Esophagus muscularis mucosa (tissue), 4 donors: ENCODE measurements around the gene CARMIL1. TPM values are rescaled to one million over a fixed set of nuclear protein-coding genes. Genes with fewer than 3 reads are reported as not detected.

ENCODE experiments used
- DNase-seq: peaks from one replicate; pipeline ENCODE4 v3.0.0-alpha.2; 2017; ENCODE audit errors: extremely low spot score
- H3K27ac ChIP-seq, 4 donors: fragments of 200-600 bp; sonication (generic); replicated peaks in 1 of 4; 1 replicate in 3 of 4; 2 replicates in 1 of 4; pipeline ENCODE4 v1.5.1; 2016 to 2019; ENCODE audit warnings: mild to moderate bottlenecking in 1 of 4
- H3K27me3 ChIP-seq, 4 donors: fragments of 200-600 bp; sonication (generic); one replicate each; pipeline versions ENCODE4 v1.5.1 to v1.6.0; 2016 to 2019
- H3K36me3 ChIP-seq, 4 donors: fragments of 200-600 bp; sonication (generic); one replicate each; pipeline ENCODE4 v1.5.1; 2016 to 2019
- H3K4me1 ChIP-seq, 4 donors: fragments of 200-600 bp; sonication (generic); one replicate each; pipeline ENCODE4 v1.5.1; 2016 to 2019
- H3K4me3 ChIP-seq, 4 donors: fragments of 200-600 bp; sonication (generic); 1 replicate in 2 of 4; 2 replicates in 2 of 4; pipeline ENCODE4 v1.5.1; 2016 to 2019; ENCODE audit warnings: mild to moderate bottlenecking in 4 of 4, moderate library complexity in 1 of 4
- H3K9me3 ChIP-seq, 4 donors: fragments of 200-600 bp; sonication (generic); 1 replicate in 3 of 4; 2 replicates in 1 of 4; pipeline ENCODE4 v1.5.1; 2016 to 2019
- EP300 ChIP-seq: sonication (generic); formaldehyde crosslinking; IDR thresholded peaks from one replicate; pipeline ENCODE4 v1.6.1; 2017; ENCODE audit warnings: antibody characterized with exemption
- POLR2A ChIP-seq: fragments of 450-650 bp; IDR thresholded peaks from one replicate; pipeline ENCODE4 v1.6.1; 2017; ENCODE audit warnings: antibody characterized with exemption, moderate library complexity, mild to moderate bottlenecking, low read depth
- POLR2AphosphoS5 ChIP-seq, 2 donors: sonication (generic); formaldehyde crosslinking; IDR thresholded peaks; one replicate each; pipeline ENCODE4 v1.6.1; 2017; ENCODE audit warnings: antibody characterized with exemption in 2 of 2
- WGBS: methylation state at CpG from one replicate; pipeline ENCODE4 v1.1.5; 2018; 5-methylcytosine and 5-hydroxymethylcytosine counted together
- intact Hi-C: fragments of 100-400 bp; cut with DNase I; formaldehyde crosslinking; loops from one replicate; pipeline ENCODE4 v1.15.1; 2023
- total RNA-seq, 4 donors: library from RNA; depleted of rRNA; stranded (reverse); fragments of >200 nt; gene quantifications; one replicate each; pipeline versions ENCODE4 v1.1.0 to v1.2.1, GENCODE V29; 2016
- TF ChIP-seq, protein P1 (sequence below), 3 experiments: fragments of 200-600 bp in 2 of 3; fragments of 450-650 bp in 1 of 3; sonication (generic) in 2 of 3; IDR thresholded peaks; one replicate each; pipeline ENCODE4 v1.5.1; 2017 to 2019; ENCODE audit warnings: antibody characterized with exemption in 3 of 3, mild to moderate bottlenecking in 2 of 3, moderate library complexity in 1 of 3

The CARMIL1 gene
- total RNA-seq, 4 donors from 2014 or later, result 10.0 to 12.1 (median 11.1) TPM

DNA sequence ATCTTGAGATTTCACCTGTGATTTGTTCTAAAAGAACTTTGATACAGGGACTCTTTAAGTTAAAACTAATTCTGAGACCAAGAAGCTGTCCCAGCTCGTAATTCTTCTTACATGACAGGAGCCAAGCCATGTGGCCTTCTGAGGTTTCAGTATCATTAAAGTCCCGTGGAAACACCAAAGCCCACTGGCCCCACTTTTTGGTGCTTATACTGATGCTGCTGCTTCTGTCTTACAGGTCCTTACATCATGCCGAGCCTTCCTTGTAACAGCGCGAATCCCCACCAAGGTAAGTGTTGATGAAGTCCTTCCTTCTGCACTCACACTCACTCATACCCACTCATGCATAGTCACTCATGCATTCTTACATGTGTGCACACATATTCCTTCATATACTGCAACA, 140.7 kb downstream of the CARMIL1 start:
- no peaks in the 10 kb centered on the region for H3K9me3 ChIP-seq
- no peak for DNase-seq
- TF ChIP-seq POLR2A (no peak), POLR2AphosphoS5 (IDR thresholded peaks at IDR 0.05) (no peak), EP300 (no peak)
- TF ChIP-seq, protein P1, sequence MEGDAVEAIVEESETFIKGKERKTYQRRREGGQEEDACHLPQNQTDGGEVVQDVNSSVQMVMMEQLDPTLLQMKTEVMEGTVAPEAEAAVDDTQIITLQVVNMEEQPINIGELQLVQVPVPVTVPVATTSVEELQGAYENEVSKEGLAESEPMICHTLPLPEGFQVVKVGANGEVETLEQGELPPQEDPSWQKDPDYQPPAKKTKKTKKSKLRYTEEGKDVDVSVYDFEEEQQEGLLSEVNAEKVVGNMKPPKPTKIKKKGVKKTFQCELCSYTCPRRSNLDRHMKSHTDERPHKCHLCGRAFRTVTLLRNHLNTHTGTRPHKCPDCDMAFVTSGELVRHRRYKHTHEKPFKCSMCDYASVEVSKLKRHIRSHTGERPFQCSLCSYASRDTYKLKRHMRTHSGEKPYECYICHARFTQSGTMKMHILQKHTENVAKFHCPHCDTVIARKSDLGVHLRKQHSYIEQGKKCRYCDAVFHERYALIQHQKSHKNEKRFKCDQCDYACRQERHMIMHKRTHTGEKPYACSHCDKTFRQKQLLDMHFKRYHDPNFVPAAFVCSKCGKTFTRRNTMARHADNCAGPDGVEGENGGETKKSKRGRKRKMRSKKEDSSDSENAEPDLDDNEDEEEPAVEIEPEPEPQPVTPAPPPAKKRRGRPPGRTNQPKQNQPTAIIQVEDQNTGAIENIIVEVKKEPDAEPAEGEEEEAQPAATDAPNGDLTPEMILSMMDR (IDR thresholded peaks at IDR 0.05), result no peak
- H3K4me3 ChIP-seq, result no peak overlapping the region
- H3K27me3 ChIP-seq, result no peaks in the 10 kb centered on the region
- no peaks in the 10 kb centered on the region for H3K36me3 ChIP-seq
- H3K27ac ChIP-seq, result no peak overlapping the region
- H3K4me1 ChIP-seq, result peaks cover 0 to 13% (median under 1%) of the 10 kb centered on the region in 4 donors
- WGBS, result 99% methylated on average over 5 of the region's 5 CpGs
- intact Hi-C loops, result no loop called here

DNA sequence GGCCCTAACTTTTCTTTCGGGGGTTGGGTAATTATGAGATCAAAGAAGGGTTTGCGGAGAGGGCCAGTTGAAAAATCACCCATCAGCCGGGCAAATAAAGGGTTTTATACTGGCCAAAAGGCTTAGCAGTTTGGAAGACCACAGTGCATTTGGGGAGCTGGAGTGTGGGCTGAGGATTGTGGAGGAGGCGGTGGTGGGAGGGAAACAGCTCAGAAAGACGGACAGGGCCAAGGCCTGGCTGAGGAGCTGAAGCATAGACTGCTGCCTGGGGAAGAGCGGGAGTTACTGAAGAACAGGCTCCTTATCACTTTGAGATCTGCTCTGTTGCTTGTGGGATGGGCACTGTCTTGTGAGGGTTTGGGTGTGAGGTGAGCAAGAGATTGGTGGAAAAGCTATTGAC, 144.2 kb downstream of the CARMIL1 start:
- H3K27ac ChIP-seq, result no peak overlapping the region
- WGBS, result 87% methylated on average over 6 of the region's 6 CpGs
- H3K27me3 ChIP-seq, result no peaks in the 10 kb centered on the region
- no peak for DNase-seq
- TF ChIP-seq POLR2A (no peak), POLR2AphosphoS5 (IDR thresholded peaks at IDR 0.05) (no peak), EP300 (no peak)
- TF ChIP-seq, protein P1 (IDR thresholded peaks at IDR 0.05), result no peak
- intact Hi-C loops, result no loop called here
- no peaks in the 10 kb centered on the region for H3K9me3 ChIP-seq
- no peak overlapping the region for H3K4me3 ChIP-seq
- no peaks in the 10 kb centered on the region for H3K36me3 ChIP-seq
- H3K4me1 ChIP-seq, result no peaks in the 10 kb centered on the region

DNA sequence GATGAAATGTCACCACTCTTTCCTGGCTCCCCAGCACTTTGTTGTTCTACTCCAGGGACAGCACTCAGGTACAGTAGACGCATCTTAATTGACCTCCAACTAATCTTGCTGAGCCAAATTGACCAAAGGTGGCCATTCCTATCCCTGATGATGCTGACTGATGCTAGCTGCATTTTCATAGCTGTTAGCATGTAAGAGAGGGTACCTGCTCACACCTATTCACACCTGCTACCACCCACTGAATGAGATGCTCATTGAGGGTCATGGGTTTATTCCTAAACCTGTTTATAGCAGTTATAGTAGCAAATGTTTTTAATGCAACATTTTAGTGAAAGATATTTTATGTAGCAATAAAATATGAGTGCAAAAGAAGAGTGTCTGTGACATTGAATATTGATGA, 145.1 kb downstream of the CARMIL1 start:
- no peaks in the 10 kb centered on the region for H3K4me1 ChIP-seq
- H3K4me3 ChIP-seq, result no peak overlapping the region
- no peak for TF ChIP-seq EP300
- TF ChIP-seq POLR2A, result no peak
- TF ChIP-seq, protein P1 (IDR thresholded peaks at IDR 0.05), result no peak
- TF ChIP-seq POLR2AphosphoS5 (IDR thresholded peaks at IDR 0.05), result no peak
- H3K36me3 ChIP-seq, result no peaks in the 10 kb centered on the region
- no peaks in the 10 kb centered on the region for H3K9me3 ChIP-seq
- no peak for DNase-seq
- no peak overlapping the region for H3K27ac ChIP-seq
- H3K27me3 ChIP-seq, result no peaks in the 10 kb centered on the region
- intact Hi-C loops, result no loop called here
- 100% methylated on average over 1 of the region's 1 CpG for WGBS

DNA sequence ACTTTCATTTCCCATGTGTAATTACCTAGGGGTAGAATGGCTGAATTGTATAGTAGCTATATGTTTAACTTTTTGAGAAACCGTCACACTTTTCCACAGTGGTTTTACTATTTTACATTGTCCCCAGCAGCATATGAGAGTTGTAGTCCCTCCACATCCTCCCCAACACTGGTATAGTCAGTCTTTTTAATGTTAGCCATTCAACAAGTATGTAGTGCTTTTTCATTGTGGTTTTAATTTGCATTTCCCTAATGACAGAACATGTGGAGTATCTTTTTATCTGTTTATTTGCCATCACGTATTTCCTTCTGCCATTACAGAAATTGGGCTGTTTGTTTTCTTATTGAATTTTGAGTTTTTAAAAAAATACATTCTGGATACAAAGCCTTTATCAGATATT, 148.4 kb downstream of the CARMIL1 start:
- TF ChIP-seq EP300 (no peak), POLR2AphosphoS5 (IDR thresholded peaks at IDR 0.05) (no peak), POLR2A (no peak)
- TF ChIP-seq, protein P1 (IDR thresholded peaks at IDR 0.05), result no peak
- no peak for DNase-seq
- Histone ChIP-seq H3K4me3 (no peak overlapping the region), H3K27me3 (no peaks in the 10 kb centered on the region), H3K4me1 (no peaks in the 10 kb centered on the region), H3K36me3 (no peaks in the 10 kb centered on the region), H3K9me3 (no peaks in the 10 kb centered on the region), H3K27ac (no peak overlapping the region)
- 78% methylated on average over 2 of the region's 2 CpGs for WGBS
- intact Hi-C loops, result no loop called here

DNA sequence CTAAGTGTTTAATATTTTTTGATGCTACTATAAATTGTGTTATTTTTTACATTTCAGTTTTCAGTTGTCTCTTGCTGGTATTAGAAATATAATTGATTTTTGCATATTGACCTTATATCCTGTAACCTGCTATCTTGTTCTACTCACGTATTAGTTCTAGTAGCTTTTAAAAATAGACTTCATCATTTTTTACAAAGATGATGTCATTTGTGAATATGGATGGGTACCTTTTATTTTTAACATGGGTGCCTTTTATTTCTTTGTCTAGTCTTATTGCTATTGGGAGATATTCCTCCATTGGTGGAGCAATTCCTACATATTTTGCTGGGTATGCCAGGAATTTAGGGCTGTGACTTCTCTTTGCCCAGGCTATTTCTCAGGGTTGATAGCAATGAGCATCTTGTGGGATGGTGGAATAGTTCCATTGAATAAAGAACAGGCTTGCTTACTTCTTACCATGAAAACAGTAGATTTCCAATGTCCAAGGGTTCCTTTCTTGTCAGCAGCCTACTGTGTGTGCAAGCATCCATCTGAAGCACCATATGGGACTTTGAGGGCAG, 149.7 kb downstream of the CARMIL1 start:
- TF ChIP-seq POLR2A (no peak), EP300 (no peak), POLR2AphosphoS5 (IDR thresholded peaks at IDR 0.05) (no peak)
- TF ChIP-seq, protein P1 (IDR thresholded peaks at IDR 0.05), result no peak
- H3K4me3 ChIP-seq, result no peak overlapping the region
- H3K27ac ChIP-seq, result no peak overlapping the region
- no peaks in the 10 kb centered on the region for H3K36me3 ChIP-seq
- no peaks in the 10 kb centered on the region for H3K27me3 ChIP-seq
- 80% methylated on average over 1 of the region's 1 CpG for WGBS
- H3K4me1 ChIP-seq, result no peaks in the 10 kb centered on the region
- no peaks in the 10 kb centered on the region for H3K9me3 ChIP-seq
- intact Hi-C loops, result no loop called here
- no peak for DNase-seq
